ENCODE data around the gene RHOT1. TPM values are rescaled to one million over a fixed set of nuclear protein-coding genes. Genes with fewer than 3 reads are reported as not detected.
"Not testable (repeated sequence)": the region's sequence is repeated elsewhere in the genome, so short reads cannot be mapped to it uniquely, and the experiment has no call there.

The RHOT1 gene
- total RNA-seq, 1 experiment from 2014 or later, result 32.5 TPM

DNA sequence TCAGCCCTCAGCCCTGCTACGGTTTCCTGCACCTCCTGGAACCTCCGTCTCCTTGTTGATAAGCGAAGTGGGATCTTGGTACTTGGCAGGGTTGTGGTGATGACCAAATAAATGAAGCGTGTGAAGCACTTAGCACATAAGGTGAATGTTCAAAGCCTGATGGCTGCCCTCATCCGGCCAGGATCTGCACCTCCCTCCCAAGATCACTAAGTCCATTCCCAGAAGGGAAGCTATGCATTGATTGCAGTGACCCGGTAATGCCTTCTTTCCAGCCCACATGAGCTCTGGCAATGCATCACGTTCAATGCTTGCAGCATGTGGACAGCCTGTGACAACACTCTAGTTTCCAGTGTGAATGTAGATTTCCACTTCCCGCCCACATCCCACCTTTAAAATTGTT, 24.9 kb upstream of the RHOT1 start:
- H3K36me3 ChIP-seq, result no peaks in the 10 kb centered on the region
- DNase-seq, result no peak
- no peaks in the 10 kb centered on the region for H3K27me3 ChIP-seq
- H3K4me3 ChIP-seq, result no peak overlapping the region
- H3K9me3 ChIP-seq, result no peaks in the 10 kb centered on the region

DNA sequence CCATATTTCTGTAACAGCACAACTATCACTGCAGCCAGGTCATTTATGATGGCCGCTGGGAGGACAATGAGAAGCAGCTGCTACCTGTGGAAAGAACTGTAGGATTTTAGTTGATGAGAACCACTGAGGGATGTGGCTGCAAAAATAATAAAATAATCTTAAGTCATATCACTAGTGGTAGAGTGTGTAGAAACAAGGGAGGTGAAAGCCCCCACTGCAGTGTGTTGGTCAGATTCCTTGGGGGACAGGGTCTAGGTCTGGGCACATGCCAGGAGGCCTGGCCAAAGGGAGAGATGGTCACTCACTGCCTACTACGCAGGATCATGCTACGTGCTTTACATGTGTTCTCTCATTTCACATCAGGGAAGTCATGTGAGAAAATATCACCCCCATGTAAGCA, 24.2 kb upstream of the RHOT1 start:
- not testable (repeated sequence) for H3K9me3 ChIP-seq, H3K27me3 ChIP-seq, H3K4me3 ChIP-seq, DNase-seq, H3K36me3 ChIP-seq

DNA sequence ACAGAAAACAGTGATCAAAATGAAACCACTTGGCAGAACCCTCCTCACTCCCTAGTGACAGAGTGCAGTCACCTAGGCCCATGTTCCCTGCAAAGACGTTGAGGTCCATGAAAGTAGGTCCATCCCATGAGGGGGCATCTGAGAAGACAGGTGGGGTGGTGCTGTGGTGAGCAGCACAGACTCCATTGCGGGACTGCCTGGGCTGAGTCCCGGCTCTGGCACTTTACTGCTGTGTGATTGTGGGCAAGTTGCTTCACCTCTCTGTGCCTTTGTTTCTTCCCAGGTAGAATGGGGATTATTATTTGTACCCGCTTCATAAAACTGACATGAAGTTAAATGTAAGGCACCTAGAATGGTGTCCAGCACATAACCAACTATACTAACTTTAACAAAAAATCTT, 23.5 kb upstream of the RHOT1 start:
- no peaks in the 10 kb centered on the region for H3K36me3 ChIP-seq
- no peaks in the 10 kb centered on the region for H3K27me3 ChIP-seq
- no peak for DNase-seq
- no peak overlapping the region for H3K4me3 ChIP-seq
- H3K9me3 ChIP-seq, result no peaks in the 10 kb centered on the region

DNA sequence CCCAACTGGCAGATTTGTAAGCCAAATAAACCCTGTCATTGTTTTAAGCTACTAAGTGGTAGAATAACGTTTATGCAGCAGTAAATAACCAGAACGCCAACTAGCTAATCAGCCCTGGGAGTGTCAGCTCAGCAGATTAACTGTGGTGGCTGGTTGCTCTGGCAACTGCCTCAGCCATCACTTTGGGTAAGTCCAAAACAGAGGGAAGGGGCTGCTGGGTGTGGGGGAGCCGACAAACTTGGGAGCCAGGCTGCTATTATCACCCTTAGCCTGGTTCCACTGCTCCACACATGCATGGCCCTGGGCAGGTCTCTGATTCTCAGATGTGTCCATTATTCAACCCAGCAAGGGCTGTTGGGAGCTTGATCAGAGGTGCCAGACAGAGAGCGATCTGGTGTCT, 22.2 kb upstream of the RHOT1 start:
- H3K27me3 ChIP-seq, result no peaks in the 10 kb centered on the region
- no peak overlapping the region for H3K4me3 ChIP-seq
- no peak for DNase-seq
- H3K36me3 ChIP-seq, result no peaks in the 10 kb centered on the region
- H3K9me3 ChIP-seq, result no peaks in the 10 kb centered on the region

DNA sequence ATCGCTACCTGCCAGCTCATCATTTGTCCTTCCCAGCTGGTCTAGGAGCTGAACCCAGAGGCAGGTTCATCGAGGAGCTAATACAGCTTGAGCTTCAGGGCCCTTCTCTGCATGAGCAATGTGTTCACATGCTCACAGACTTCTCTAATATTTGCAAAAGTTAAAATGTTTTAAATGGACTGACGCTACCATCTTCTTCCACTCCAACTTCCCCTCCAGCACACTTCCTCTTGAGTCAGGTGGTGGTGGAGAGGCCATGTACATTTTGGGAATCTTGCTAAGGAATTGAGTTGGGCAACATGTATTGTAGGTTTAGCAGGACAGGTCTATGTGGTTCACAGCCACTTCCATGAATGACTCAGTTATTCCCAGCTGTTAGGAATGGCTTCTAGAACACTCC, 21.6 kb upstream of the RHOT1 start:
- Histone ChIP-seq H3K9me3 (no peaks in the 10 kb centered on the region), H3K36me3 (no peaks in the 10 kb centered on the region), H3K27me3 (no peaks in the 10 kb centered on the region), H3K4me3 (no peak overlapping the region)
- no peak for DNase-seq

DNA sequence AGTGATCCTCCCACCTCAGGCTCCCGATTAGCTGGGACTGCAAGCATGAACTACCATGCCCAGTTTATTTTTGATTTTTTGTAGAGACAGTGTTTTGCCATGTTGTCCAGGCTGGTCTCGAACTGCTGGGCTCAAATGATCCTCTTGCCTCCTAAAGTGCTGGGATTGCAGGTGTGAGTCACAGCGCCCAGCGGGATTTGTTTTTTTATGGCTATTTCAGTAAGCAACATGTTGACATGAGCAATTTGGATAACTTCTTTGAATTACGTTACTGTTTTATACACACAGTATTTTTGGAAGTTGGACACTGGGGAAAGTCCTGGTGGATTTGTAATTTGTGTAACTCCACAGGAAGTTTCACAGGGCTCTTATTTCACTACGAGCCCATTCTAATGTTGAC, 18.5 kb upstream of the RHOT1 start:
- DNase-seq, result peak; percentile 87
- Histone ChIP-seq H3K27me3 (no peaks in the 10 kb centered on the region), H3K9me3 (no peaks in the 10 kb centered on the region), H3K36me3 (no peaks in the 10 kb centered on the region), H3K4me3 (no peak overlapping the region)

DNA sequence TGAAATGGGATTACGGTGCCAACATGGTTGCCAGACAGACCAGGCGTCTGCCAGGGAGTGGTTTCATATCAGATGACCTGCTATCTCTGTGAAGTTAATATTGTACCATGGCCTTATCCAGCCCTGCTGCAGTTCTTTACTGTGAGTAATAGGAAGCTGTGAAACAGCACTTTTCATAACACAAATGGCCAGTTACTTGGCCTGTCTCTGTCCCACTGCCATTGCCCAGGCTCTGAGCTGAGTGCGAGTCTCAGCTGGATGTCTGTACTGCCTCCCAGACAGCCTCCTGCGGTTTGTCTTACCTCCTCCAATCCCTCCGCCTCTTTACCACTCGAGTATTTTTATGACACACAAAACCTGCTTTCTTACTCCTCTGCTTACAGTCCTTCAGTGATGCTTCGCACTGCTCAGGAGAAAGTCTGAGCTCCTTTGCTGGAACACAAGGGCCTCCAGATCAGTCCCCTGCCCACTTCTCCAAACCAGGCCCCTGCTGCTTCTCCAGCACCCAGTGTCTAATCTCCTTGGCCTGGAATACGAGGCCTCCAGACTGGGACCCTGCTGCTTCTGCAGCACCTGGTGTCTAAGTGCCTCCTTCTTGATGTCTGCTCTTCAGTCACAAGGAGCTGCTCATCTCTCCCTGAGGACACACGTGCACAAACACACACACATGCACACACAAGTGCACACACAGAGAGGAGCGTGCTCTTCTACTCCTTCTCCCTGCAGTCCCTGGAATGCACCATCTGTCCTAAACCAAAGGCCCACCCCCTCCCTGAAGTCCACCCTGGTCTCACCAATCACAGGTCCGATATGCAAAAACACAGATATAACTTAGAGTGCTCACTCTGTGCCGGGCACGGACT, 17.1 kb upstream of the RHOT1 start:
- no peaks in the 10 kb centered on the region for H3K9me3 ChIP-seq
- H3K27me3 ChIP-seq, result no peaks in the 10 kb centered on the region
- no peaks in the 10 kb centered on the region; the same call in 1 of the 2 replicates for H3K36me3 ChIP-seq
- H3K4me3 ChIP-seq, result no peak overlapping the region
- DNase-seq, result peak; percentile 46

DNA sequence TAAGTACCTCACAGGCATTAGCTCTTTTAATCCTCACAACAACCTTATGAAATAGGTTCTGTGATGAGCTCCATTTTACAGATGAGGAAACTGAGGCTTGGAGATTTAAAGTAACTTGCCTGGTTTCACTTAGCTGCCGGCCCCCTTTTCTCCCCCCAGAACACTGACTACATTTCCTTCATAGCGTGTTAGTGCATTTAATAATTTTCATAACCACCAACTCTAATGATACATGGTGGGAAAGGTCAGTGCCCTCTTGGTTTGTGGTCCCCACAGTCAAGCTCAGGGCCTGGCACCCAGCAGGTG, 16.5 kb upstream of the RHOT1 start:
- Histone ChIP-seq H3K27me3 (no peaks in the 10 kb centered on the region), H3K4me3 (no peak overlapping the region), H3K9me3 (no peaks in the 10 kb centered on the region), H3K36me3 (no peaks in the 10 kb centered on the region; the same call in 1 of the 2 replicates)
- no peak for DNase-seq

DNA sequence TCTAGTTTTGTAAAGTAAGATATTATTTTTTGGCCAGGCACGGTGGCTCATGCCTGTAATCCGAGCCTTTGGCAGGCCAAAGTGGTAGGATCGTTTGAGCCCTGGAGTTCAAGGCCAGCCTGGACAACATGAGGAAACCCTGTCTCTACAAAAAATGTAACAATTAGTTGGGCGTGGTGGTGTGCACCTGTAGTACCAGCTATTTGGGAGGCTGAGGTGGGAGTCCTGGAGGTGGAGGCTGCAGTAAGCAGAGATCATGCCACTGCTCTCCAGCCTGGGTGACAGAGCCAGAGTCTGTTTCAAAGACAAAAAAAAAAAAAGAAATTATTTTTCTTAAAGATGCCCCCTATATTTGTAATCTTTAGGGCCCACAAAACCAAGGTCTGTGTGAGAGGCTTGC, 16.0 kb upstream of the RHOT1 start:
- Histone ChIP-seq H3K9me3 (no peaks in the 10 kb centered on the region), H3K4me3 (no peak overlapping the region), H3K36me3 (no peaks in the 10 kb centered on the region; the same call in 1 of the 2 replicates), H3K27me3 (no peaks in the 10 kb centered on the region)
- DNase-seq, result no peak

DNA sequence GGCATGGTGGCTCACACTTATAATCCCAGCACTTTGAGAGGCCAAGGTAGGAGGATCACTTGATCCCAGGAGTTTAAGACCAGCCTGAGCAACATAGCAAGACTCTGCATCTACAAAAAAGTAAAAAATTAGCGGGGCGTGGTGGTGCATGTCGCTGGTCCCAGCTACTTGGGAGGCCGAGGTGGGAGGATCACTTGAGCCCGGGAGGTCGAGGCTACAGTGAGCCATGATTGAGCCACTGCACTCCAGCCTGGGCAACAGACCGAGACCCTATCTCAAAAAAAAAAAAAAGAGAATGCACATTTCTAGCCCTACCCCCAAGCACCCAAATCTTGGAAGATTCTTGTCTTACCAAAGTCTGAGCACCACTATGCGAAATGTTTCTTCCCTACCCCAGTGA, 15.6 kb upstream of the RHOT1 start:
- DNase-seq, result no peak
- no peaks in the 10 kb centered on the region for H3K27me3 ChIP-seq
- no peaks in the 10 kb centered on the region; the same call in 1 of the 2 replicates for H3K36me3 ChIP-seq
- no peaks in the 10 kb centered on the region for H3K9me3 ChIP-seq
- no peak overlapping the region; the same call in 1 of the 2 replicates for H3K4me3 ChIP-seq

DNA sequence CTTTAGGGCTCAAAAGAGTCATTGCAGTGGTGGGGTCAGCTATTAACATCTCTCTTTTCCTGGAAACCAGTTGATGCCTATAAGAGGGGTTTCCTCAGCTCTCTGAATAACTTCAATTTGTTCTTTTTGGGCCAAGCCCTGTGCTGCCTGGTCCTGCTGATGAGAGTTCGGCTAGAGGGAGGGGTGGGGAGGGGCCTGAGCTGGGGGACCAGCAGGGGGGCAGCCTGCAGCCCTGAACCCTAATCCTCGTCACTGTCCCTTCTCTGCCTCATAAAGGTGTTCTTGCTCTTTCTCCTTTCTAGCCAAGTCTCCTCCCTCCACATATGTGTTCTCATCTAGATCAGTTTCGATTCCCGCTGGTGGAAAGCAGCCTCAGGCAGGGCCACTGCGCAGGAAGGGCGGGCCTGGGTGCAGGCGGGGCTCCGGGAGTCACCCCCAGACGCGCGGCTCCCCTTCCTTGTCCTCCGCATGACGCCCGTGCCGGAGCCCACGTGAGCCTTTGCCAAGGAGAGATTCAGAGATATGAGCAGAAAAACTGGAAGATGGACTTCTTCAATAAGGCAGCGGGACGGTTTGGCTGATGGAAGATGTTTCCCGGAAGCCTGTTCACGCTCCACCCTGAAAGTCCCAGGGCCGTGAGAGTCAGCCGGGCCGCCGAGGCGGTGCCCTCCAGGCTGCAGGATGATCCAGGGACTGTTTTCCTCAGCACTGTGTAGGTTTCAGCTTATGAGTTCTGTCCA, 15.0 kb upstream of the RHOT1 start:
- Histone ChIP-seq H3K9me3 (no peaks in the 10 kb centered on the region), H3K4me3 (peak overlapping the region; percentile 63), H3K36me3 (no peaks in the 10 kb centered on the region; the same call in 1 of the 2 replicates), H3K27me3 (no peaks in the 10 kb centered on the region)
- peak; percentile 83 for DNase-seq

DNA sequence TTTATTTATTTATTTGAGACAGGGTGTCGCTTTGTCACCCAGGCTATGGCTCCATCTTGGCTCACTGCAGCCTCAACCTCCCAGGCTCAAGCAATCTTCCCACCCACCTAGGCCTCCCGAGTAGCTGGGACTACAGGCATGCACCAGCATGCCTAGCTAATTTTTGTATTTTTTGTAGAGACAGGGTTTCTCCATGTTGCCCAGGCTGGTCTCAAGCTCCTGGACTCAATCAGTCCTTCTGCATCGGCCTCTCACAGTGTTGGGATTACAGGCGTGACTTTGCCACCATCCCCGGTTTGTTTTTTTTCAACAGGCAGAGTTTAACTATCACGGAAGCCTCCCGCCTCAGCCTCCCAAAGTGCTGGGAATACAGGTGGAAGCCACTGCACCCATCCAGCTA, 13.8 kb upstream of the RHOT1 start:
- not testable (repeated sequence) for H3K36me3 ChIP-seq, DNase-seq, H3K27me3 ChIP-seq, H3K9me3 ChIP-seq
- H3K4me3 ChIP-seq, result peak overlapping the region; percentile 63

DNA sequence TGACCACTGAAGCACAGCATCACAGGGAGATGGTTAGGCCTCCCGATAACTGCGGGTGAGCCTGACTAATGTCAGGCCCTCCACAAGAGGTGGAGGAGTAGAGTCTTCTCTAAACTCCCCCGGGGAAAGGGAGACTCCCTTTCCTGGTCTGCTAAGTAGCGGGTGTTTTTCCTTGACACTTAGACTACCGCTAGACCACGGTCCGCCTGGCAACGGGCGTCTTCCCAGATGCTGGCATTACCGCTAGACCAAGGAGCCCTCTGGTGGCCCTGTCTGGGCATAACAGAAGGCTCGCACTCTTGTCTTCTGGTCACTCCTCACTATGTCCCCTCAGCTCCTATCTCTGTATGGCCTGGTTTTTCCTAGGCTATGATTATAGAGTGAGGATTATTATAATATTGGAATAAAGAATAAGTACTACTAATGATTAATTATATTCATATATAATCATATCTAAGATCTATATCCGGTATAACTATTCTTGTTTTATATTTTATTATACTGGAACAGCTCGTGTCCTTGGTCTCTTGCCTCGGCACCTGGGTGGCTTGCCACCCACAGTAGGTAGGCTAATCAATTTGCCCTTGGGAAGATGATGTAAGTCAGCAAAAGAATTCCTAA, 6.7 kb upstream of the RHOT1 start:
- not testable (repeated sequence) for H3K9me3 ChIP-seq, H3K27me3 ChIP-seq, H3K36me3 ChIP-seq, H3K4me3 ChIP-seq
- peak; percentile 54 for DNase-seq

DNA sequence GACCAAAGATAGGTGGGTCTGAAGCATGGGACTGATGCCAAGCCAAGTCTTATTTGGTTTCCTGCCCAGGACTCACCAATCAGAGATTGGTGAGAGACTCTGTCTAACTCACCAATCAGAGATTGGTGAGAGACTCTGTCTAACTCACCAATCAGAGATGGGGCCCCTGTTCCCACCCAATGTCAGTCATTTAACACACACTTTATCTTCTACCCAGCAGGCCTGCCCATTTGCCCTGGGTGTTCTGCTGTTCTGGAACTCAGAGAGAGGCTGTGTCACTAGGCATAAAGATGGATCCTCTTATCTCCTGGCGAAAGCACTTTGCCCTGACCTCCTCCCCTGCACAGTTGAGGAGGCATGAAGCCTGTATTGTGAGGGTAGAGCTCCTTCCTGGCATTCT, 5.4 kb upstream of the RHOT1 start:
- Histone ChIP-seq H3K36me3 (no peaks in the 10 kb centered on the region), H3K9me3 (no peaks in the 10 kb centered on the region), H3K27me3 (no peaks in the 10 kb centered on the region), H3K4me3 (no peak overlapping the region)
- no peak for DNase-seq

DNA sequence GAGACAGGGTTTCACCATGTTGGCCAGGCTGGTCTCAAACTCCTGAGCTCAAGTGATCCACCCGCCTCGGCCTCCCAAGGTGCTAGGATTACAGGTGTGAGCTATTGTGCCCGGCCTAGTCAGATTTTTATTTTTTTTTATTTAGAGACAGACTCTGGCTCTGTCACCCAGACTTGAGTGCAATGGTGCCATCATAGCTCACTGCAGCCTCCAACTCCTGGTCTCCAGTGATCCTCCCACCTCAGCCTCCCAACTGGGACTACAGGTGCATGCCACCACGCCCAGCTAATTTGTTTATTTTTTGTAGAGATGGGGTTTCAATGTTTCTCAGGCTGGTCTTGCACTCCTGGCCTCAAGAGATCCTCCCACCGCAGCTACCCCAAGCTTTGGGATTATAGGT, 2.8 kb upstream of the RHOT1 start:
- DNase-seq, H3K27me3 ChIP-seq, H3K4me3 ChIP-seq, H3K36me3 ChIP-seq, H3K9me3 ChIP-seq: not testable (repeated sequence)

DNA sequence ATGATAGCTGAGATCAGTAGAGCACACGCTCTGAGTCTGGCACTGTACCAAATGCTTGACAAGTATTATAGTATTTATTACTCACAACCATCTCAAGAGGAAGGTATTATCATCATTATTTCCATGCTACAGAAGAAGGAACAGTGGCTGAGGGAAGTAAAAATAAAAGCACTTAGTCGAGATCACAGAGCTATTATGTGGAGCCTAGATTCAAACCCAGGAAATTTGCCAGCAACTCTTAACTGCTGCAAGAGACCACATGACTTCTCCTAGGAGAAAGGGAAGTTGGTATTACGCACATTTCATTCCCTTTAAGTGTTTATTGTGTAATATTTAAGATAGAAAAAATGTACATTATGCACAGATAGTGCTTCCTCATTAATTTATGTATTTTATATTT, 1.0 kb upstream of the RHOT1 start:
- peak; percentile 45 for DNase-seq
- H3K36me3 ChIP-seq, result peaks cover 4% of the 10 kb centered on the region
- H3K9me3 ChIP-seq, result no peaks in the 10 kb centered on the region
- H3K4me3 ChIP-seq, result peak overlapping the region; percentile 95
- H3K27me3 ChIP-seq, result no peaks in the 10 kb centered on the region

DNA sequence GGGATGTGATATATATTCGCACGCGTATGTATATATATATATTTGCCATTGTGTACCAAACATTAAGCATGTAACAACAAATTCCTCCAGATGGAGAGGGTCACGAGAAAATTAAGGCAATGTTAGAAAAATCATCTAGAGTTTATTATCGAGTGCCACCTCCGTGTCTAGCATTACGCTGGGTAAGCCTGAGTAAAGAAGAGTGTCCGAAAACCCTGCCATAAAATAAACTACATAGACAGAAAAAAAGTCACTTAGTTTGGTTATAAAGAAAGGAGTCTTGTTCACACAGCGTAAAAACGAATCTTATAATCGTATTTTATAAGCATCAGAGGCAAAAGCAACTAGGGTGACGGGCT, 644 bp upstream of the RHOT1 start:
- H3K36me3 ChIP-seq, result peaks cover 4% of the 10 kb centered on the region
- no peak for DNase-seq
- peak overlapping the region; percentile 95 for H3K4me3 ChIP-seq
- no peaks in the 10 kb centered on the region for H3K9me3 ChIP-seq
- H3K27me3 ChIP-seq, result no peaks in the 10 kb centered on the region
